Stimulated activated CD4-positive, alpha-beta T cell treated with anti-CD3 and anti-CD28 coated beads, TNF-alpha, amount 100 ng/mL, for 1 hour (primary cell): ENCODE data around the gene TMIE.

ENCODE experiments used
- DNase-seq, 3 donors: peaks; one replicate each; pipeline ENCODE4 v3.0.0-alpha.2; 2020; ENCODE audit warnings: low read depth in 3 of 3, low spot score in 1 of 3

TMIE gene

GRCh38 chr3:46707601-46708011 is 6.4 kb downstream of the TMIE start:
- DNase-seq: no peak

- DNase-seq: no peak
Observed at GRCh38 chr3:46708401-46709156, 7.4 kb downstream of the TMIE start.

- no peak for DNase-seq
Observed at GRCh38 chr3:46709157-46709654, 8.0 kb downstream of the TMIE start.

GRCh38 chr3:46709721-46710120 is 8.5 kb downstream of the TMIE start:
- DNase-seq: no peak

GRCh38 chr3:46710229-46710628 is 9.0 kb downstream of the TMIE start:
- DNase-seq: no peak

- DNase-seq: no peak
Observed at GRCh38 chr3:46710671-46711295, 9.6 kb downstream of the TMIE start.

- no peak for DNase-seq
Observed at GRCh38 chr3:46711305-46711704, 10.1 kb downstream of the TMIE start.

- no peak for DNase-seq
Observed at GRCh38 chr3:46711760-46712159, 10.6 kb downstream of the TMIE start.

- DNase-seq: no peak
Observed at GRCh38 chr3:46712191-46713049, 11.2 kb downstream of the TMIE start.

- no peak for DNase-seq
Observed at GRCh38 chr3:46713050-46713897, 12.1 kb downstream of the TMIE start.

GRCh38 chr3:46713898-46714552 is 12.8 kb downstream of the TMIE start:
- no peak for DNase-seq

- no peak for DNase-seq
Observed at GRCh38 chr3:46714728-46715506, 13.7 kb downstream of the TMIE start.

GRCh38 chr3:46715507-46716175 is 14.4 kb downstream of the TMIE start:
- no peak for DNase-seq

GRCh38 chr3:46716461-46717441 is 15.6 kb downstream of the TMIE start:
- no peak for DNase-seq

GRCh38 chr3:46717447-46718231 is 16.4 kb downstream of the TMIE start, which contains the start of gene PRSS50:
TSS of gene PRSS50 (minus strand) at chr3:46717869. CDS start at chr3:46717824, 45 bp downstream.
- DNase-seq: no peak

GRCh38 chr3:46719044-46719565 is 17.9 kb downstream of the TMIE start:
- no peak for DNase-seq
